ENCODE data around the gene ING4.

DNA sequence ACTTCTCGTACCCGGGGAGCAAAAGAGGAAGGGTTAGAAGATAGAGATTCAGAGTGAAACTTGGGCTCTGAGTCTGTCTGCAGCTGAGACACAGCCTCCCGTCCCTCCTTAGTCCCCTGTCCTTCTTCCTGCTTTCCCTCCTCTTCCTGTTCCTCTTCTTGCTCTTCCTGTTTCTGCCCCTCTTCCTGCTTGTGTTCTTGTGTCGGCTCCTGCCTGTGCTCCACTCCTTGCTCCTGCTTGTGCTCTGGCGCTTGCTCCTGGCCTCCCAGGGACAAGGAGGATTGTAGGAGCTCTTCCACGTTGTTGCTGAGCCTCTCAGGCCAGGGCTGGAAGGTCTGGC is 18.7 kb downstream of the ING4 start:
- TF ChIP-seq EZH2phosphoT487 (IDR thresholded peaks at IDR 0.05; ENCODE audit: borderline replicate concordance, low read depth) (no peak), JUND (IDR thresholded peaks at IDR 0.05) (no peak), ELF1 (IDR thresholded peaks at IDR 0.05) (no peak), POLR2AphosphoS5 (IDR thresholded peaks at IDR 0.05; ENCODE audit: low read depth, low read length) (no peak), TEAD4 (IDR thresholded peaks at IDR 0.05; ENCODE audit: borderline replicate concordance, insufficient read depth) (no peak), RCOR1 (IDR thresholded peaks at IDR 0.05; ENCODE audit: low read length) (no peak)
- TF ChIP-seq, protein P1, sequence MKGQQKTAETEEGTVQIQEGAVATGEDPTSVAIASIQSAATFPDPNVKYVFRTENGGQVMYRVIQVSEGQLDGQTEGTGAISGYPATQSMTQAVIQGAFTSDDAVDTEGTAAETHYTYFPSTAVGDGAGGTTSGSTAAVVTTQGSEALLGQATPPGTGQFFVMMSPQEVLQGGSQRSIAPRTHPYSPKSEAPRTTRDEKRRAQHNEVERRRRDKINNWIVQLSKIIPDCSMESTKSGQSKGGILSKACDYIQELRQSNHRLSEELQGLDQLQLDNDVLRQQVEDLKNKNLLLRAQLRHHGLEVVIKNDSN (IDR thresholded peaks at IDR 0.05; ENCODE audit: borderline replicate concordance, low read depth) = no peak
- TF ChIP-seq, protein P2, sequence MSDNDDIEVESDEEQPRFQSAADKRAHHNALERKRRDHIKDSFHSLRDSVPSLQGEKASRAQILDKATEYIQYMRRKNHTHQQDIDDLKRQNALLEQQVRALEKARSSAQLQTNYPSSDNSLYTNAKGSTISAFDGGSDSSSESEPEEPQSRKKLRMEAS (IDR thresholded peaks at IDR 0.05; ENCODE audit: low read depth) = no peak
- TF ChIP-seq, protein P3, sequence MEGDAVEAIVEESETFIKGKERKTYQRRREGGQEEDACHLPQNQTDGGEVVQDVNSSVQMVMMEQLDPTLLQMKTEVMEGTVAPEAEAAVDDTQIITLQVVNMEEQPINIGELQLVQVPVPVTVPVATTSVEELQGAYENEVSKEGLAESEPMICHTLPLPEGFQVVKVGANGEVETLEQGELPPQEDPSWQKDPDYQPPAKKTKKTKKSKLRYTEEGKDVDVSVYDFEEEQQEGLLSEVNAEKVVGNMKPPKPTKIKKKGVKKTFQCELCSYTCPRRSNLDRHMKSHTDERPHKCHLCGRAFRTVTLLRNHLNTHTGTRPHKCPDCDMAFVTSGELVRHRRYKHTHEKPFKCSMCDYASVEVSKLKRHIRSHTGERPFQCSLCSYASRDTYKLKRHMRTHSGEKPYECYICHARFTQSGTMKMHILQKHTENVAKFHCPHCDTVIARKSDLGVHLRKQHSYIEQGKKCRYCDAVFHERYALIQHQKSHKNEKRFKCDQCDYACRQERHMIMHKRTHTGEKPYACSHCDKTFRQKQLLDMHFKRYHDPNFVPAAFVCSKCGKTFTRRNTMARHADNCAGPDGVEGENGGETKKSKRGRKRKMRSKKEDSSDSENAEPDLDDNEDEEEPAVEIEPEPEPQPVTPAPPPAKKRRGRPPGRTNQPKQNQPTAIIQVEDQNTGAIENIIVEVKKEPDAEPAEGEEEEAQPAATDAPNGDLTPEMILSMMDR (IDR thresholded peaks at IDR 0.05) = no peak
- TF ChIP-seq, protein P4, sequence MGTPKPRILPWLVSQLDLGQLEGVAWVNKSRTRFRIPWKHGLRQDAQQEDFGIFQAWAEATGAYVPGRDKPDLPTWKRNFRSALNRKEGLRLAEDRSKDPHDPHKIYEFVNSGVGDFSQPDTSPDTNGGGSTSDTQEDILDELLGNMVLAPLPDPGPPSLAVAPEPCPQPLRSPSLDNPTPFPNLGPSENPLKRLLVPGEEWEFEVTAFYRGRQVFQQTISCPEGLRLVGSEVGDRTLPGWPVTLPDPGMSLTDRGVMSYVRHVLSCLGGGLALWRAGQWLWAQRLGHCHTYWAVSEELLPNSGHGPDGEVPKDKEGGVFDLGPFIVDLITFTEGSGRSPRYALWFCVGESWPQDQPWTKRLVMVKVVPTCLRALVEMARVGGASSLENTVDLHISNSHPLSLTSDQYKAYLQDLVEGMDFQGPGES (IDR thresholded peaks at IDR 0.05; ENCODE audit: low read depth, low read length) = no peak
- TF ChIP-seq, protein P5, sequence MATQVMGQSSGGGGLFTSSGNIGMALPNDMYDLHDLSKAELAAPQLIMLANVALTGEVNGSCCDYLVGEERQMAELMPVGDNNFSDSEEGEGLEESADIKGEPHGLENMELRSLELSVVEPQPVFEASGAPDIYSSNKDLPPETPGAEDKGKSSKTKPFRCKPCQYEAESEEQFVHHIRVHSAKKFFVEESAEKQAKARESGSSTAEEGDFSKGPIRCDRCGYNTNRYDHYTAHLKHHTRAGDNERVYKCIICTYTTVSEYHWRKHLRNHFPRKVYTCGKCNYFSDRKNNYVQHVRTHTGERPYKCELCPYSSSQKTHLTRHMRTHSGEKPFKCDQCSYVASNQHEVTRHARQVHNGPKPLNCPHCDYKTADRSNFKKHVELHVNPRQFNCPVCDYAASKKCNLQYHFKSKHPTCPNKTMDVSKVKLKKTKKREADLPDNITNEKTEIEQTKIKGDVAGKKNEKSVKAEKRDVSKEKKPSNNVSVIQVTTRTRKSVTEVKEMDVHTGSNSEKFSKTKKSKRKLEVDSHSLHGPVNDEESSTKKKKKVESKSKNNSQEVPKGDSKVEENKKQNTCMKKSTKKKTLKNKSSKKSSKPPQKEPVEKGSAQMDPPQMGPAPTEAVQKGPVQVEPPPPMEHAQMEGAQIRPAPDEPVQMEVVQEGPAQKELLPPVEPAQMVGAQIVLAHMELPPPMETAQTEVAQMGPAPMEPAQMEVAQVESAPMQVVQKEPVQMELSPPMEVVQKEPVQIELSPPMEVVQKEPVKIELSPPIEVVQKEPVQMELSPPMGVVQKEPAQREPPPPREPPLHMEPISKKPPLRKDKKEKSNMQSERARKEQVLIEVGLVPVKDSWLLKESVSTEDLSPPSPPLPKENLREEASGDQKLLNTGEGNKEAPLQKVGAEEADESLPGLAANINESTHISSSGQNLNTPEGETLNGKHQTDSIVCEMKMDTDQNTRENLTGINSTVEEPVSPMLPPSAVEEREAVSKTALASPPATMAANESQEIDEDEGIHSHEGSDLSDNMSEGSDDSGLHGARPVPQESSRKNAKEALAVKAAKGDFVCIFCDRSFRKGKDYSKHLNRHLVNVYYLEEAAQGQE (IDR thresholded peaks at IDR 0.05; ENCODE audit: low read depth, low read length) = no peak

All from SK-N-SH (cell line).